AG08396 (cell line): ENCODE results near the gene ADAMTS6.
"Not testable (repeated sequence)": the region's sequence is repeated elsewhere in the genome, so short reads cannot be mapped to it uniquely, and the experiment has no call there.

Experiments used
- DNase-seq: peaks from one replicate; pipeline ENCODE4 v3.0.0; 2012; ENCODE audit warnings: low spot score, mixed read lengths

ADAMTS6 gene, protein sequence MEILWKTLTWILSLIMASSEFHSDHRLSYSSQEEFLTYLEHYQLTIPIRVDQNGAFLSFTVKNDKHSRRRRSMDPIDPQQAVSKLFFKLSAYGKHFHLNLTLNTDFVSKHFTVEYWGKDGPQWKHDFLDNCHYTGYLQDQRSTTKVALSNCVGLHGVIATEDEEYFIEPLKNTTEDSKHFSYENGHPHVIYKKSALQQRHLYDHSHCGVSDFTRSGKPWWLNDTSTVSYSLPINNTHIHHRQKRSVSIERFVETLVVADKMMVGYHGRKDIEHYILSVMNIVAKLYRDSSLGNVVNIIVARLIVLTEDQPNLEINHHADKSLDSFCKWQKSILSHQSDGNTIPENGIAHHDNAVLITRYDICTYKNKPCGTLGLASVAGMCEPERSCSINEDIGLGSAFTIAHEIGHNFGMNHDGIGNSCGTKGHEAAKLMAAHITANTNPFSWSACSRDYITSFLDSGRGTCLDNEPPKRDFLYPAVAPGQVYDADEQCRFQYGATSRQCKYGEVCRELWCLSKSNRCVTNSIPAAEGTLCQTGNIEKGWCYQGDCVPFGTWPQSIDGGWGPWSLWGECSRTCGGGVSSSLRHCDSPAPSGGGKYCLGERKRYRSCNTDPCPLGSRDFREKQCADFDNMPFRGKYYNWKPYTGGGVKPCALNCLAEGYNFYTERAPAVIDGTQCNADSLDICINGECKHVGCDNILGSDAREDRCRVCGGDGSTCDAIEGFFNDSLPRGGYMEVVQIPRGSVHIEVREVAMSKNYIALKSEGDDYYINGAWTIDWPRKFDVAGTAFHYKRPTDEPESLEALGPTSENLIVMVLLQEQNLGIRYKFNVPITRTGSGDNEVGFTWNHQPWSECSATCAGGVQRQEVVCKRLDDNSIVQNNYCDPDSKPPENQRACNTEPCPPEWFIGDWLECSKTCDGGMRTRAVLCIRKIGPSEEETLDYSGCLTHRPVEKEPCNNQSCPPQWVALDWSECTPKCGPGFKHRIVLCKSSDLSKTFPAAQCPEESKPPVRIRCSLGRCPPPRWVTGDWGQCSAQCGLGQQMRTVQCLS (N-terminal part only)

DNA sequence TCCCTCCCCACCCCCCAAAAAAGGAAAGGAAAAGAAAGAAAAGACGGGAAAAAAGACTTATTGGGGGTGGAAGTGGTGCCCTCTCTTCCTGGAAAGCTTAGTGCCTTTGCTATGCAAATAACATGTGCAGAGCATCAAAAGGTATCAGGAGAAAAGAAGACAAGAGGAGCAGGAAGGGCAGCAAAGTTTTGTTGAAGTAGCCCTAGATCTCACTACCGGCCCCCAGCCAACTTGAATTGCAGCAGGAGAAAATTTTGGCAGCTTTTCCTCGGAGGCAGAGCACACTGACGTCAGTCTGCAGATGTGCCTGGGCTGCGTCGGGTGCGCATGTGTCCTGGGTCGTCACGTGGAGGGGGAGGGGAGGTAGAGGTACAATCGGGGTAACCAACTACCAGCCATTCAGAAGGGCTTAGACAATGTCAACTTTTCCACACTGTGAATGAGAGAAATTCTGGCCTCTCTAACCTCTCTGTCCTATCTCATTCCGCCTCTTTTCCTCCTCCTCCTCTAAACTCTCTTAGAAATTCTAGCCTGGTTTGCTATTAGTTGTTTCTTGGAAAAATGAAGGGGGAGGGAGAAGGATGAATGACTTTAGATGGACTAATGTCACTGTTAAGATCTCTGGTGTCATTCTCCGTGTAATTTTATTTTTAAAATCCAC is at the start of gene ADAMTS6:
Gene ADAMTS6 (minus strand): TSS at position 286 of the 661 bp plus-strand sequence. CDS start 8,247 bp downstream, outside the sequence.
- peak; percentile 86 for DNase-seq

DNA sequence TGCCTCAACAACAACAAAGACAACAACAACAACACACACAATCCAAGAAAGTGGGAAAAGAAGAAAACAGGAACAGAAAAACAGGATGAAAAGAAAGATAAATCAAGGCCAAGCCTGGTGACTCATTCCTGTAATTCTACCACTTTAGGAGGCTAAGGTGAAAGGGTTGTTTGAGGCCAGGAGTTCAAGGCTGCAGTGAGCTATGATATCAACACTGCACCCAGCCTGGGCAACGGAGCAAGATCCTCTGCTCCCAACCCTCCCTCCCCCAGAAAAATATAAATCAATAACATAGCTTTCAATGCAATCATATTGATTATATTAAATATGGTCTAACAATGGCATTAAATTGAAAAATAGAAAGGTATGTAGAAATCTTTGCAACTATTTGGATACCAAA is 49.2 kb upstream of the ADAMTS6 start:
- no peak for DNase-seq

DNA sequence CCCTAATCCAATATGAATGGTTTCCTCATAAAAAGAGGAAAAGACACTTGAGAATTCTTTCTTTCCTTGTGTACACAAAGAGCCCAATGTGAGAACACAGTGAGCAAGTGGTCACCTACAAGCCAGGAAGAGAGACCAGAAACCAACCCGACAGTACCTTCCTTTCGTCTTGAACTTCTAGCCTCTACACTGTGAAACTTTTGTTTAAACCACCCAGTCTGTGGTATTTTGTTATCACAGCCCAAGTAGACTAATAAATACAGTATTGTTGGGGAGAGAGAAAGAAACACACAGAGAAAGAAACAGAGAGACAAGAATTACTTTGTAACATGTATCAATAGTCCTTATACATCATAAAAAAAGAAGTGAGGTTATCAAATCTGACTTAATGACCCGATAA is 44.0 kb upstream of the ADAMTS6 start:
- DNase-seq = no peak

DNA sequence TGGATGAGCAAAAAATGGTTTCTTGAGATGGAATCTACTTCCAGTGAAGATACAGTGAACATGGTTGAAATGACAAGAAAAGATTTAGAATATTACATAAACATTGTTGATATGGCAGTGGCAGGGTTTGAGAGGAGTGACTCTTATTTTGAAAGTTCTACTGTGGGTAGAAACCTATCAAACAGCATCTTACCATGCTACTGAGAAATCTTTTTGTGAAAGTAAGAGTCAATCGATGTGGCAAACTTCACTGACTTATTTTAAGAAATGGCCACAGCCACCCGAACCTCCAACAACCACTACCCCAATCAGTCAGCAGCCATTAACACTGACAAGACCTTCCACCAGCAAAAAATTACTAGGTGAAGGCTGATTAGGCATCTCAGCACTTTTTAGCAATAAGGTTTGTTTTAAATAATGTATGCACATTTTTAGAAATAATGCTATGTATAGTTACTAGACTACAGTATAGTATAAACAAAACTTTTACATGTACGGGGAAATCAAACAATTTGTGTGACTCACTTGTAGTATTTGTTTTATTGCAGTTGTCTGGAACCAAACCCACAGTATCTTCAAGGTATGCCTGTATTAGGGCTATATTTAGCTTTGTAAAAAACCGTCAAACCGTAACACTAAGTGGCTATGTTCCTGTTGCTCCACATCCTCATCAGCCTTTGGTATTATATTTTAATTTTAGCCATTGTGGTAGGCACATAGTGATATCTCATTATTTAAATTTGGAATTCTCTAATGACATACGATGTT is 30.6 kb upstream of the ADAMTS6 start:
- no peak for DNase-seq

DNA sequence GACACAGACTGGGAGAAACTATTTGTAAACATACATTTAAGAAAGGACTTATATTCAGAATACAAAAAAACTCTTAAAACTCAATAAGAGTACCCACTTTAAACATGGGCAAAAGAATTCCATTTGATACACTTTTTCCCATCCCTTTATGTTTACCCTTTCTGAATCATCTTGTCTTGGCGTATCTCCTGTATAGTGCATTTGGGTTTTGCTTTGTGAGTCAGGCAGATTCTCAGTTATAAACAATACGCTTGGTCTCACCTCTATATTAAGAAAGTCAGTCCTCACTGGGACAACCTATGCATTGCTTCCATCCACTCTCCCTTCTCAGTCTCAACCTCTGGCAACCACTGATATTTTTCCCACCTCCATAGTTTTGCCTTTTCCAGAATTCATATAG is 27.3 kb upstream of the ADAMTS6 start:
- no peak for DNase-seq

DNA sequence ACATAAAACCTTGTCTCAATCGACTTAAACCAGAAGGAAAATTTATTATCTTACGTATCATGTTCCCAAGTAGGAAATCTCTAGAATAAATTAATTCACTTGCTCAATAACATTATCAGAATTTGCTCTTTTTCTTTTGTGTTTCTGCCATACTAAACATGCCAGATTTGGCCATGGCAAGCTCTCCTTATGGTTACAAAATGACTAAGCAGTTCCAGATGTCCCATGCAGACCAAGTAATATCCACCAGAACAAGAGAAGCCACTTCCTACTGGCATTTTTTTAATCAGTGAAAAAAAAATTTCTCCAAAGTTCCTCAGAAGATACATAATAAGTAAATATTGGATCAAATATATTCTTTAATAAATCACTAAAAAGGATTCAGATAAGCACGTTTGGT is 25.2 kb upstream of the ADAMTS6 start:
- peak; percentile 39 for DNase-seq

DNA sequence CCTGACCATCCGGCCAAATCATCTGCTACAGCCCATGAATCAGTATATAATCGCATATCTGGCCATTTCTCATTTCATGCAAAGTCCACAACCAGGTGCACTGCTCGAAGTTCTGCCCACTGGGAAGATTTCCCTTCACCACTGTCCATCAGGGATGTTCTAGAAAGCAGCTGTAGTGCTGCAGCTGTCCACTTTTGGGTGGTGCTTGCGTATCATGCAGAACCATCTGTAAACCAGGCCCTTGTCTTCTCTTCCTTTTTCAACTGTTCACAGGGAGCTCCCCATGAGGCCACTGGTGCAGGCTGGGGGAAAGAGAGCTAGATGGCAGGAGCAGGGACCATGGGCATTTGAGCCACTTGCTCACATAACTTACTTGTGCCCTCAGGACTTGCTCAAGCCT is 7.4 kb upstream of the ADAMTS6 start:
- DNase-seq = no peak

DNA sequence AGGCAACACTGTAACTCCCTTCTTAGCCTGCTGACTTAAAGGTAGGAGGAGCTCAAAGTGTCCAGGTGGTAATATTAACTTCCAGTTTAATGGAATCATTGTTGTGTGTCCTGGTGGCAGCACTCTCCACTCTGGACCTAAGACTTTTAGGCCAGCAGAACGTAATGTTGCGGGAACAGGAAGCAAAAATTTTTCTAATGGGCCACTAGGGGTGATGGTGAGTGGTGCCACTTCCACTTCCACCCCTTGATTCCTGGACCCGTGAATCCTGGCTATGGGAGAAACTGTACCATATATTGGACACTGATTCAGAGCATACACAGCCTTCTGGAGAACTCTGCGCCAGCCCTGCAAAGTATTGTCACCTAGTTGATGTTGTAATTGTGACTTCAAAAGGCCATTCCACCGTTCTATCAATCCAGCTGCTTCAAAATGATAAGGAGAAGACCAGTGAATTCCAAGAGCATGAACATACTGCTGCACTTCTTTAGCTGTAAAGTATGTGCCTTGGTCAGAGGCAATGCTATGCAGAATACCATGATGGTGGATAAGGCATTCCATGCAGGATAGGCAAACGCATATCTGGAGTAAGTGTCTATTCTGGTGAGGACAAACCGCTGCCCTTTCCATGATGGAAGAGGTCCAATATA is 6.4 kb upstream of the ADAMTS6 start:
- DNase-seq = not testable (repeated sequence)

DNA sequence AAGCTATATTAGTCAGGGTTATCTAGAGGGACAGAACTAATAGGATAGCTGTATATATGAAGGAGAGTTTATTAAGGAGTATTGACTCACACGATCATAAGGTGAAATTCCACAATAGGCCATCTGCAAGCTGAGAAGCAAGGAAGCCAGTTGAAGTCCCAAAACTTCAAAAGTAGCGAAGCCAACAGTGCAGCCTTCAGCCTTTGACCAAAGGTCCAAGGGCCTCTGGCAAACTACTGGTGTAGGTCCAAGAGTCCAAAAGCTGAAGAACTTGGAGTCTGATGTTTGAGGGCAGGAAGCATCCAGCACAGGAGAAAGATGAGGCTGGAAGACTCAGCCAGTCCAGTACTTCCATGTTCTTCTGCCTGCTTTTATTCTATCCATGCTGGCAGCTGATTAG is 5.1 kb upstream of the ADAMTS6 start:
- DNase-seq = not testable (repeated sequence)

DNA sequence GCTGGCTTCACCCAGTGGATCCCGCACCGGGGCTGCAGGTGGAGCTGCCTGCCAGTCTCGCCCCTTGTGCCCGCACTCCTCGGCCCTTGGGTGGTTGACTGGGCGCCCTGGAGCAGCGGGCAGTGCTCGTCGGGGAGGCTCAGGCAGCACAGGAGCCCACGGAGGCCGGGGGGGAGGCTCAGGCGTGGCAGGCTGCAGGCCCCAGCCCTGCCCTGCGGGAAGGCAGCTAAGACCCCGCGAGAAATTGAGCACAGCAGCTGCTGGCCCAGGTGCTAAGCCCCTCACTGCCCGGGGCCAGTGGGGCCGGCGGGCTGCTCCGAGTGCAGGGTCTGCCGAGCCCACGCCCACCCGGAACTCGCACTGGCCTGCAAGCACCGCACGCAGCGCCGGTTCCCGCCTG is 3.7 kb upstream of the ADAMTS6 start:
- DNase-seq = no peak

DNA sequence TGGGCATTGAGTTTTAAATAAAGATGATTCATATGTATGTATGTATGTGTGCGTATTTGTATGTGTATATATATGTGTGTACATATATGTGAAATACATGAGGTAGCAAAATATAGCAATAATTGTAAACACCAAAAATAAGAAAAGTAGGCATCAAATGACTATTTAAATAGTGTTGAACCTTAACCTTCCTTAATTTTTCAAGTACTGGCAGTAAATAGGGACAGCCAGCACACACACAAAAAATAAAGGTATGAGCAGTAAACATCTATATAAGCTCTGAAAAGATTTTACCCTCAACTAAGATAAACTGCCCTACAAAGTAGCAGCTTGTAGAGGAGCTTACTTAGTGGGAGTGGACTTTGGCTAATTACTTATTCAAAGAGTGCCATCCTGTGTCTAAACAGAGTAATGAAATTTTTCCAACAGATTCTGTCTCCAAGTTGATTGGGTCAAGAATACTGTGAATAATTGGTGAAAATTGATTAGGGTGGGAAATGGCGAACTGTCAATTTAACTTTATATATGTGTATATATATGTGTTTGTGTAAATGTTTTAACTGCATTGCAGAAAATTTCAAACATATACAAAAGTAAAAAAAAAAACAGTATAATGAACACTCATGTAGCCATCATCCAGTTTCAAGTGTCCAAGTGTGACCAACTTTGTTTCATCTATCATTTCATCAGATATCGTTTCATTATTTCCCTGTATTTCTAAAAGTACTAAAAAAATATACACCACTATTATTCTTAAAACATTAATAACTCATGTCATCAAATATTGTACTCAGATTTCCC is 2.0 kb upstream of the ADAMTS6 start:
- DNase-seq = peak; percentile 44

DNA sequence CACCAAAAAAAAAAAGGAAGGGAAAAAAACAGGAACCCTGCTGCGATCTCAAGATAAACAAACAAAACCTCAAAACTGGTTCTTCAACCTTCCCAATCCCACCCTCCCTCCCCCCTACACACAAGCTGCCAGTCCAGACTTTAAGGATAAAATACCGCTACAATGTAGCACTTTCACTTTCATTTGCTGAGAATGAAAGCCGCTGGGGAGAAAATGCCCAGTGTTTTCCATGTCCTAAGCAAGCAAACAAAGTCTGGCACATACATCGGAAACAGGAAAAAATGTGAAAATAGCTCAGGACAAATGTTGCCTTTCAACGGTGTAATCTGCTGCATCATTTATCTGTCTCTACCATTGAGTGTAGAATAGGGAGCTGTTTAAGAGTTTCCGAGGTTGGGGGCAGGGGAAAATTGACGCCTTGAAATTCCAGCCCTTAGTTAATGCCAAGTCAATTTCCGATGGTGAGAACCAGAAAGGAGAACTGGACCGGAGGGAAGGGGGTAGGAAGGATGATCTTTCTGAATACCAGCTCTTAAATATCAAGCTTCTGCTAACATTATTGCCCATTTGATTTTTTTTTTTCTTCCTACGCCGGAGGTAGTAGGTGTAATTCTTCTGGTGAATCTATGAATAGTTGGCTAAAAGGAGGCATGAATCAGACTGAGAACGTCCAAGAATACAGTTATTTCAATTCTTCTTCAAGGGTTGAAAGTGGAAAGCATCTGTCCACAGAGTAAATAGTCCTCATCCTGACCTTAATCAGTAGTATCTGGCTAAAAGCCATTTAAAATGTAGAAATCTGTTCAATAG is 1.2 kb upstream of the ADAMTS6 start:
- DNase-seq = peak; percentile 47

DNA sequence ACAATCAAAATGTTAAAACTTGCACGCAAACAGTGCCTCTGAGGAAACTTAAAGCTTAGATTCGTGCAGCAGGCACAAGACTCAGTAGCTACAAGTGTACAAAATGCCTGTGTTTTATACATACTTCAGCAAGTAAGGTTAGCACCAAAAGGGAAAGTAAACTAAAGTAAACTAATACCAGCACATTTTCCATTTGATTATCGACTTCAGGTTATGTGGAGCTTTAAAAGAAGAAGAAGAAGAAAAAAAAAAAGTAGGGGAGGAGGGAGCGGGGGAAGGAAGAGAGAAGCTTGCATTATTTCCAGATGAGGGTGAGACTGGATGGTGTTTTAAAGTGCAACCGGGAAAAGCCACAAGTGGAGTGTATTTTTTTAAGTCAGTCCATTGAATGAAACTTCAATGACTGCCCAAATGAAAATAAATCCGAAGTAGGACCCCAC is 596 bp upstream of the ADAMTS6 start:
- DNase-seq = peak; percentile 16

DNA sequence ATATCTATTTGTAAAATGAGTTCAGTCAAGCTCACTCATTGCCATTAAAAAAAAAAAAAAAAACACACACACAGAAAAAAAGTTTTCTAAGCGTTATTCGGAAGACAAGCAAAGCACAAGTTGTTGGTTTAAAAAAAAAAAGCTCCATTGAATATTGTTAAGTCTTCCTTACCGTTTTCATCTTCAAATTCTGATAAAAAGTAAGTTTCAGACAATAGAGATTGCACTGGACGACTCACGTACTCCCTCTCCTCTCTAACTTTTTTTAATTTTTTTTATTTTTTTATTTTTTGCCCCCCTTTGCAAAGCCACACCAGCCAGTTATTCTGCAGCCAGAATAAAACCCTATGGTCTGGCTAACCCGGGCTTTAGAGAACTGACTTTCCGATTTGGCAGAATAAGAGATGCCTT is 544 bp downstream of the ADAMTS6 start:
- no peak for DNase-seq

DNA sequence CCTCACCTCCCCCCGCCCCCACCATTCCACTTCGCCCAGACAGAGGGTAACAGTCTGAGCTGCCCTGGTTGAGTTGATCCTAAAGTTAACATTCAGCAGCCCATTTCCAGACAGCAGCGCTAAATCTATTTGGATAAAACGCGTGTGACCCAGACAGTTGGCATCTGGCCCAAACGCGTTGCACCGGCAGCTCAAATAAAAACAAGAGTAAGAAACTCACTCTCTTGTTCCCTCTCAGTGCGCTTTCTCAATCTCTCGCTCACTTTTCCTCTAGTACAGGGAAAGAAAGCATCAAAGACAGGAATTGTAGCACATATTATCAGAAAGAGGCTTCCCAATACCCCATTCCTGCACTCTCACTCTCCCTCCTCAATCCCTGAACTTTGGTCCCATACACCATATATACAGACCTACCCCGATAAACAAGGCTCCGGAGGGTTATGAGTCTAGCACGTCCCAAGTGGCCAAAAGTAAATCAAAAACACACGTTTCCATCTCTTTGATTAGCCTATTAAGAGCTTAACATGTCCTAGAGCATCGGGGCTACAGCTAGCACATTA is 1.3 kb downstream of the ADAMTS6 start:
- peak; percentile 37 for DNase-seq

DNA sequence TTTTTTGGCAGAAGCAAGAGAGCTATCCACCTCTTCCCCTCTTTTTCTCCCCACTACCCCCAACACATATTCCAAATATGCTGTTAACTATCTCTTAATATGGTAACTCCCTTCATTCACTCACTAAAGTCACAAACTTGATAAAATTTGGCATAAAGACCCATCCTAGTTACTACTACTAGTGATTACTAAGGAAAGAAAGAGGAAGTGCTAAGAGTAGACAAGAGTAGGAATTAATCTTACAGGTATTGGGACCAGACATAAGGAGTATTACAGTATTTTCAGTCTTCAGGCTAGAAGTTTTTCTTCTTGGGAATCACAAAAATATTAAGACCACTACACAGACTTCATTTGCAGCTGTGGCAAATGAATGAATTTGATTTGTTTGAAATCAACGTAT is 2.2 kb downstream of the ADAMTS6 start:
- DNase-seq = no peak

DNA sequence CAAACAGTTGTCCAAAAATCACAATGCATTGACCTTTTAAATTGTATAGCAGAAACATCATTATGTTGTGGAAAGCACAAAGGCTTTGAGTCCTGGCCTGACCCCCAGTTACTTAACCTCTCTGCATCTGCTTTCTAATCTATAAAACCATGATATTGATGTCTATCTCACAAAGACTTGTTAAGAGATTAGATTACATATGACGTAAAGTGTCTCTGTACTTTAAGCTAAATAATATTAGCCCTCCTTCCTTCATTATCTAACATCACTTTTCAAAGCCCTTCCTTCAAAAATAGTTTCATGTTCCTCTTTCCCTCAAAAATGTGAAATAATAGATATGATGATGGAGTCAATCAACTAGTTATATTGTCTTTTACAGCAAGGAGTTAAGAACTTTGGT is 3.4 kb downstream of the ADAMTS6 start:
- DNase-seq = no peak

DNA sequence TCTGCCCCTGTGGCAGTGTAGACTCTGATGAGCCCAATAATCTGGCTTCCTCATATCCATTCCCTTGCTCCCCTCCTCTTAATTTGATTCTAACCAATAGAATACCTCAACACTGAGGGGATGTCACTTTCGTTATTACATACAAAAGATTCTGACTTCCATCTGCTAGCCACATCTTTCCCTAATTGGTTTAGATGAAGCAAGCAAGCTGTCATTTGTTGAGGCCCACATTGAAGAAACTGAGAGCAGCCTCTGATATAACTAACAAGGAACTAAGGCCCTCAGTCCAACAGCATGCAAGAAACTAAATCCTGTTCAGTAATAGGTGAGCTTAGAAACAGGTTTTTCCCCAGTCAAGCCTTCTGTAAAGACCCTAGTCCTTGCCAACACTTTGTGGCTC is 5.8 kb downstream of the ADAMTS6 start:
- DNase-seq = no peak

DNA sequence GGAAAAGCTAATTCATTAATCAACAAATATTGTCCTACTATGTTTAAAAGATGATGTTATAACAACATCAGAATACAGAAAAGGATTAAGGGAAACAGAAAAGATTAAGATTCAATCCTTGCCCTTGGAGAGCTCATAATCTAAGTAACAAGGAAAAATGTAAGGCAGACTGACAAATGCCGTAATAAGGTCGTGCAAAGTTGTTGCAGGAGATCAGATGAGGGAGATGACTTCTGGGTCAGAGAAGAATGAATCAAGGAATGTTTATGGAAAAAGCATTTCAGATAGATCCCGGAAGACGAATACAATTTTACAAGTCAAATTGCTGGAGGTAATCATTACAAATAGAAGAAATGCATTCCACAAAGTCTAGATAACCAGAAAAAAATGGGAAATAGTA is 6.4 kb downstream of the ADAMTS6 start:
- DNase-seq = no peak
